Keratinocyte (primary cell): ENCODE results near the gene INCA1.

Source experiments
- EZH2 ChIP-seq: IDR thresholded peaks from one replicate; pipeline ENCODE4 v1.6.1; 2012; ENCODE audit warnings: inconsistent platforms, mild to moderate bottlenecking, low read length, moderate library complexity
- TF ChIP-seq, protein P1 (sequence below), 3 experiments: IDR thresholded peaks in 1 of 3; conservative IDR thresholded peaks in 1 of 3; optimal IDR thresholded peaks in 1 of 3; 2 replicates in 2 of 3; 3 replicates in 1 of 3; pipeline versions ENCODE3 to v1.5.1; 2011; ENCODE audit warnings: low read length in 3 of 3, mild to moderate bottlenecking in 3 of 3, moderate library complexity in 2 of 3, control low read depth in 1 of 3, inconsistent platforms in 1 of 3; ENCODE audit not compliant: insufficient read depth in 2 of 3; ENCODE audit errors: extremely low read depth in 1 of 3

DNA sequence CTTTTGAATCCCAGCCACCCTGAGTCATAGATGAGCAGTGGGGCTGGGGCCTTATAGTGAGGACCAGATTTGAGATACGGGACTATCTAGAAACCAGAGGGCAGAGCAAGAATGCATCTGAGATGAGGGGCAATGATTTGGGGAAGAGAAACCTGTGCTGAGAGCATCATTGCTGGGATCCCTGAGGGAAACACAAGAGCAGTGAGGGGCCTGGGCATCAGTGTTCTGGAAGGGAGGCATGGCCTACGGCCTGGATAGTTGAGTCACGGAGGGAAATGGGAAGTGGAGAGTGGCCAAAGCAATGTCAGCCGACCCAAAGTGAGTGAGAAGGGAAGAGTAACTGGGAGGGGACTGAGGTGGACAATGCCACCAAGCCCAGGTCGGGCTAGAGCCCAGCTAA lies 15.0 kb downstream of the INCA1 start:
- TF ChIP-seq EZH2 = no peak
- TF ChIP-seq, protein P1, sequence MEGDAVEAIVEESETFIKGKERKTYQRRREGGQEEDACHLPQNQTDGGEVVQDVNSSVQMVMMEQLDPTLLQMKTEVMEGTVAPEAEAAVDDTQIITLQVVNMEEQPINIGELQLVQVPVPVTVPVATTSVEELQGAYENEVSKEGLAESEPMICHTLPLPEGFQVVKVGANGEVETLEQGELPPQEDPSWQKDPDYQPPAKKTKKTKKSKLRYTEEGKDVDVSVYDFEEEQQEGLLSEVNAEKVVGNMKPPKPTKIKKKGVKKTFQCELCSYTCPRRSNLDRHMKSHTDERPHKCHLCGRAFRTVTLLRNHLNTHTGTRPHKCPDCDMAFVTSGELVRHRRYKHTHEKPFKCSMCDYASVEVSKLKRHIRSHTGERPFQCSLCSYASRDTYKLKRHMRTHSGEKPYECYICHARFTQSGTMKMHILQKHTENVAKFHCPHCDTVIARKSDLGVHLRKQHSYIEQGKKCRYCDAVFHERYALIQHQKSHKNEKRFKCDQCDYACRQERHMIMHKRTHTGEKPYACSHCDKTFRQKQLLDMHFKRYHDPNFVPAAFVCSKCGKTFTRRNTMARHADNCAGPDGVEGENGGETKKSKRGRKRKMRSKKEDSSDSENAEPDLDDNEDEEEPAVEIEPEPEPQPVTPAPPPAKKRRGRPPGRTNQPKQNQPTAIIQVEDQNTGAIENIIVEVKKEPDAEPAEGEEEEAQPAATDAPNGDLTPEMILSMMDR (optimal IDR thresholded peaks at IDR 0.05 in 1 of 3, IDR thresholded peaks at IDR 0.05 in 1 of 3, conservative IDR thresholded peaks at IDR 0.05 in 1 of 3; ENCODE audit: extremely low read depth in 1 of 3, insufficient read depth in 2 of 3, low read length in 3 of 3) = no peak
